GM12878 (cell line): ENCODE data around the gene FAM156B. TPM values are rescaled to one million over a fixed set of nuclear protein-coding genes. Genes with fewer than 3 reads are reported as not detected.

Experiments used
- ASH2L ChIP-seq: fragments of 300-600, 200-600 bp; sonication (generic); IDR thresholded peaks from 2 replicates; pipeline ENCODE4 v1.6.1; 2017; ENCODE audit warnings: low read depth, mild to moderate bottlenecking, borderline replicate concordance
- BACH1 ChIP-seq: fragments of 450-650 bp; IDR thresholded peaks from 2 replicates; pipeline ENCODE4 v1.6.1; 2017; ENCODE audit warnings: mild to moderate bottlenecking, borderline replicate concordance
- BHLHE40 ChIP-seq, 2 experiments: fragments of 450-650 bp in 1 of 2; IDR thresholded peaks; 2 replicates each; pipeline ENCODE4 v1.6.1; 2011 to 2017; ENCODE audit warnings: low read depth in 2 of 2, borderline replicate concordance in 1 of 2, improper control_type of control experiment in 1 of 2, low read length in 1 of 2, mild to moderate bottlenecking in 1 of 2
- CEBPB ChIP-seq, 2 experiments: fragments of 150-350 bp in 1 of 2; IDR thresholded peaks; 2 replicates each; pipeline ENCODE4 v1.6.1; 2012 to 2014; ENCODE audit warnings: low read depth in 2 of 2, low read length in 2 of 2, borderline replicate concordance in 1 of 2, inconsistent platforms in 1 of 2
- CHD1 ChIP-seq: IDR thresholded peaks from 2 replicates; pipeline ENCODE4 v1.6.1; 2012; ENCODE audit warnings: low read depth, low read length, improper control_type of control experiment
- CREB1 ChIP-seq: IDR thresholded peaks from 2 replicates; pipeline ENCODE4 v1.6.1; 2012; ENCODE audit warnings: low read depth, mild to moderate bottlenecking, inconsistent platforms
- E4F1 ChIP-seq: fragments of 450-650 bp; IDR thresholded peaks from 2 replicates; pipeline ENCODE4 v1.6.1; 2018; ENCODE audit warnings: borderline replicate concordance, mild to moderate bottlenecking; ENCODE audit not compliant: partially characterized antibody
- ELK1 ChIP-seq: IDR thresholded peaks from 2 replicates; pipeline ENCODE4 v1.6.1; 2012; ENCODE audit warnings: low read depth, low read length, improper control_type of control experiment
- HSF1 ChIP-seq: fragments of 150-350 bp; IDR thresholded peaks from 2 replicates; pipeline ENCODE4 v1.6.1; 2014; ENCODE audit warnings: mild to moderate bottlenecking, low read depth, low read length
- LARP7 ChIP-seq: fragments of 450-650 bp; IDR thresholded peaks from 2 replicates; pipeline ENCODE4 v1.6.1; 2017; ENCODE audit warnings: mild to moderate bottlenecking
- MEF2A ChIP-seq: IDR thresholded peaks from 2 replicates; pipeline ENCODE4 v1.6.1; 2011; ENCODE audit warnings: low read depth, mild to moderate bottlenecking, low read length, moderate library complexity; ENCODE audit not compliant: insufficient read depth
- MYB ChIP-seq: fragments of 150-350 bp; IDR thresholded peaks from 2 replicates; pipeline ENCODE4 v1.6.1; 2014; ENCODE audit warnings: mild to moderate bottlenecking, low read depth, low read length, borderline replicate concordance
- NFIC ChIP-seq: IDR thresholded peaks from 2 replicates; pipeline ENCODE4 v1.6.1; 2012; ENCODE audit warnings: low read depth, mild to moderate bottlenecking, inconsistent platforms, low read length, moderate library complexity
- NR2C1 ChIP-seq: fragments of 450-650 bp; IDR thresholded peaks from 2 replicates; pipeline ENCODE4 v1.6.1; 2017; ENCODE audit warnings: antibody characterized with exemption, mild to moderate bottlenecking, moderate library complexity
- PML ChIP-seq: IDR thresholded peaks from 2 replicates; pipeline ENCODE4 v1.6.1; 2012; ENCODE audit warnings: low read length, inconsistent platforms
- POLR2AphosphoS2 ChIP-seq: IDR thresholded peaks from 2 replicates; pipeline ENCODE4 v1.6.1; 2011; ENCODE audit warnings: low read depth, mild to moderate bottlenecking, low read length, improper control_type of control experiment, moderate library complexity
- POU2F2 ChIP-seq: IDR thresholded peaks from 3 replicates; pipeline ENCODE4 v1.6.1; 2011; ENCODE audit warnings: low read depth, mild to moderate bottlenecking, low read length, borderline replicate concordance
- ZBED1 ChIP-seq: IDR thresholded peaks from 2 replicates; pipeline ENCODE4 v1.6.1; 2016; ENCODE audit warnings: borderline replicate concordance
- ZNF384 ChIP-seq: IDR thresholded peaks from 2 replicates; pipeline ENCODE4 v1.6.1; 2012; ENCODE audit warnings: low read depth, mild to moderate bottlenecking, low read length, improper control_type of control experiment, borderline replicate concordance
- ZNF687 ChIP-seq: fragments of 450-650 bp; IDR thresholded peaks from 2 replicates; pipeline ENCODE4 v1.6.1; 2017; ENCODE audit warnings: mild to moderate bottlenecking, moderate library complexity
- ZSCAN29 ChIP-seq: fragments of 450-650 bp; IDR thresholded peaks from 2 replicates; pipeline ENCODE4 v1.6.1; 2017; ENCODE audit warnings: mild to moderate bottlenecking, moderate library complexity
- polyA plus RNA-seq, 11 experiments: library from polyadenylated mRNA; depleted of rRNA in 4 of 11; unstranded in 6 of 11; stranded (reverse) in 5 of 11; fragments of >200 nt; fragmentation: Nextera tagmentation in 4 of 11; fragmentation: Illumina TruSeq in 1 of 11; extraction: Ambion mirVana in 4 of 11; extraction: Trizol in 1 of 11; gene quantifications; 1 replicate in 1 of 11; 2 replicates in 10 of 11; pipeline versions ENCODE4 v1.2.1 to v1.2.3, GENCODE V29; 2011 to 2016; ENCODE audit warnings: inconsistent platforms in 2 of 11, missing spikeins in 2 of 11, low read depth in 1 of 11
- total RNA-seq, 4 experiments: library from RNA; depleted of rRNA in 3 of 4; stranded (reverse); fragments of >200 nt in 3 of 4; fragmentation: Illumina TruSeq in 1 of 4; extraction: Trizol in 1 of 4; gene quantifications; 2 replicates each; pipeline versions ENCODE4 v1.2.1 to v1.2.3, GENCODE V29; 2013 to 2021

FAM156B gene
- total and polyA plus RNA-seq, 10 of the 15 experiments (the other 5 are each of a cell fraction or from before 2014, with no cell fraction given): 0.53 to 27.9 (median 16.8) TPM

GRCh38 chrX:52923781-52924241 is 26.7 kb downstream of the FAM156B start (continued):
- no peak for TF ChIP-seq ELK1
- no peak for TF ChIP-seq BHLHE40 (IDR thresholded peaks at IDR 0.05; ENCODE audit: borderline replicate concordance in 1 of 2, low read depth in 2 of 2, low read length in 1 of 2)
- no peak for TF ChIP-seq BACH1
- no peak for TF ChIP-seq ZBED1
- no peak for TF ChIP-seq POU2F2
- no peak for TF ChIP-seq MYB
- no peak for TF ChIP-seq E4F1
- no peak for TF ChIP-seq CREB1
- no peak for TF ChIP-seq ZSCAN29
- TF ChIP-seq NFIC: no peak
- TF ChIP-seq POLR2AphosphoS2: no peak
- TF ChIP-seq HSF1: no peak
- peak; percentile 86 for TF ChIP-seq MEF2A
- TF ChIP-seq ZNF384: no peak; the same call in 1 of the 2 replicates
- no peak for TF ChIP-seq ZNF687
- no peak for TF ChIP-seq NR2C1
- TF ChIP-seq CEBPB (IDR thresholded peaks at IDR 0.05; ENCODE audit: borderline replicate concordance in 1 of 2, low read depth in 2 of 2, low read length in 2 of 2): no peak
- 0 out of 2 replicates have a peak, but pooled peaks have one; percentile 33 for TF ChIP-seq ASH2L
- no peak for TF ChIP-seq LARP7
- TF ChIP-seq PML: no peak
- TF ChIP-seq CHD1: no peak
